ENCODE results near the gene HCFC1R1. TPM values are rescaled to one million over a fixed set of nuclear protein-coding genes. Genes with fewer than 3 reads are reported as not detected.

Gene HCFC1R1
- total RNA-seq, 1 experiment from 2014 or later, result 20.4 TPM

DNA sequence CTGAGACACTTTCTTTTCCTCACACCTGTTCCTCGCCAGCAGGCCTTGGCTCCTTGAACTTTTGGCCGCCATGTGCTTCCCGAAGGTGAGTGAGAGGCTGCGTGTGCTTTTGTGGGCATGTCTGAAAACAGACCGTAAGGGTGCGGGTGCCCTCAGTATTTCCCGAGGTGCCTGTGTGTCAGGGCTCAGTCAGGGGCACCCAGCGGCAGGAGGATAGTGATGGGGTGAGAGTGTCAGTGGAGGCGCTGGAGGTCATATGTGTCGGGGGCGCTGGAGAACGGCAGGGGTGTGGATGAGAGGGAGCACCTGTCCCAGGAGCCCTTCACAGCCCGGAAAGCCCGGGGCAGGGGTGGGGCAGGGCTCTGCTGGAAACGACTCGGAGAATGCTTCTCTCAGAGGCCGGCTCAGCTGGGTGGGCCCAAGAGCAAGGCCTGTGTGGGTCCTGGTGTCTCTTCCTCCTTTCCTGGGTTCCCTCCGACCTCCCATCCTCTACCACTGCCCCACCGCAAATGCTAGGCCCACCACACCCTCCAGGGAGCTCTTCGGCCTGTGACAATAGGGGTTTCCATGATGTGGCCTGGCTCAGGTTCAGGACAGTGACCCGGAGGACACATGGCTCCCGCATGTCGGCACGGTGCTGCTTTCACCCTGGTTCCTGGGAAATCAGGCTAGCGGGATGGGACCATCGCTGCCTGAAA lies 42.1 kb upstream of the HCFC1R1 start:
- DNase-seq (ENCODE audit: unreplicated experiment), result no peak
- ChIA-PET POLR2A (interaction anchor here (0.6 to 1.3 kb wide), 2 partner anchors 69 to 97 kb away, joined by 3 to 5 read pairs; partner anchors contain the start of gene ZNF213), CTCF (no interaction called here)
- Mint-ChIP-seq H3K36me3 (ENCODE audit: insufficient read depth, unreplicated experiment) (no peaks in the 10 kb centered on the region), H3K27me3 (ENCODE audit: insufficient read depth, unreplicated experiment) (no peaks in the 10 kb centered on the region), H3K27ac (ENCODE audit: low read depth, unreplicated experiment) (peak overlapping the region; percentile 93), H3K4me1 (ENCODE audit: insufficient read depth, unreplicated experiment) (peaks cover 11% of the 10 kb centered on the region), H3K4me3 (ENCODE audit: unreplicated experiment) (peak overlapping the region; percentile 64), H3K9me3 (ENCODE audit: unreplicated experiment) (no peaks in the 10 kb centered on the region)
- BruUV-seq (replicated peaks), result no TSS peak
- TF ChIP-seq, protein P1, sequence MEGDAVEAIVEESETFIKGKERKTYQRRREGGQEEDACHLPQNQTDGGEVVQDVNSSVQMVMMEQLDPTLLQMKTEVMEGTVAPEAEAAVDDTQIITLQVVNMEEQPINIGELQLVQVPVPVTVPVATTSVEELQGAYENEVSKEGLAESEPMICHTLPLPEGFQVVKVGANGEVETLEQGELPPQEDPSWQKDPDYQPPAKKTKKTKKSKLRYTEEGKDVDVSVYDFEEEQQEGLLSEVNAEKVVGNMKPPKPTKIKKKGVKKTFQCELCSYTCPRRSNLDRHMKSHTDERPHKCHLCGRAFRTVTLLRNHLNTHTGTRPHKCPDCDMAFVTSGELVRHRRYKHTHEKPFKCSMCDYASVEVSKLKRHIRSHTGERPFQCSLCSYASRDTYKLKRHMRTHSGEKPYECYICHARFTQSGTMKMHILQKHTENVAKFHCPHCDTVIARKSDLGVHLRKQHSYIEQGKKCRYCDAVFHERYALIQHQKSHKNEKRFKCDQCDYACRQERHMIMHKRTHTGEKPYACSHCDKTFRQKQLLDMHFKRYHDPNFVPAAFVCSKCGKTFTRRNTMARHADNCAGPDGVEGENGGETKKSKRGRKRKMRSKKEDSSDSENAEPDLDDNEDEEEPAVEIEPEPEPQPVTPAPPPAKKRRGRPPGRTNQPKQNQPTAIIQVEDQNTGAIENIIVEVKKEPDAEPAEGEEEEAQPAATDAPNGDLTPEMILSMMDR (IDR thresholded peaks at IDR 0.05; ENCODE audit: unreplicated experiment), result no peak
- intact Hi-C loops (cut with micrococcal nuclease), result no loop called here

DNA sequence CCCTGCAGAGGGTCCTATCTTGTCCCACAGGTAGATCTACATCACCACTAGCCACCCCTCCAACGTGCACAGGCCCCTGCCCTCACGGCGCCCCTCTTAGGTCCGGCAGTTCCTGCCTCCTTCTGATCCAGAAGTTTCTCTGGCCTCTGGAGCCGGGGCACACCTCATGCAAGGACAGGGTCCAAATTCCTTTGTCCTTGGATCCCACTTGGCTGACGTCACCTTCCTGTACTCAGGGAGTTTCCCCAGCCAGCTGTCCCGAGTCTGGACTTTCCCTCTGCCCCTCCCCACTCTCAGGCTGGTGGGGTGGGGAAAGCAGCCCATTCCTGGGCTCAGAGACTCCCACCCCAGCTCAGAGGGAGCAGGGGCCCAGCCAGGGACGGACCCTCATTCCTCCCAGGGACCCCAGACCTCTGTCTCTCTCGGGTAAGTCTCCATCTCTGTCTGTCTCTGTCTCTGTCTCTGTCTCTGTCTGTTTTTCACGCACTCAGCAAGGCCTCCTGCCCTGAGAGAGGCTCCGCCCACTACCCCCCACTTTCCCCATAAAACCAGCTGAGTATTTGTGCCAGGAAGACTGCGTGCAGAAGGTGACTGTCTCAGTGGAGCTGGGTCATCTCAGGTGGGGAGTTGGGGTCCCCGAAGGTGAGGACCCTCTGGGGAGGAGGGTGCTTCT lies 41.5 kb upstream of the HCFC1R1 start, which contains the start of gene IL32:
TSS of gene IL32 (plus strand) at position 572 of the 673 bp plus-strand sequence. CDS start 172 bp downstream, outside the sequence.
- Mint-ChIP-seq H3K27ac (ENCODE audit: low read depth, unreplicated experiment) (peak within 1 kb of the TSS; percentile 93), H3K27me3 (ENCODE audit: insufficient read depth, unreplicated experiment) (no peaks in the 10 kb centered on the region), H3K4me3 (ENCODE audit: unreplicated experiment) (peak within 1 kb of the TSS; percentile 64), H3K4me1 (ENCODE audit: insufficient read depth, unreplicated experiment) (peaks cover 11% of the 10 kb centered on the region), H3K9me3 (ENCODE audit: unreplicated experiment) (no peaks in the 10 kb centered on the region), H3K36me3 (ENCODE audit: insufficient read depth, unreplicated experiment) (no peaks in the 10 kb centered on the region)
- ChIA-PET POLR2A (interaction anchor here (0.6 to 1.3 kb wide), 3 partner anchors 30 to 98 kb away, joined by 3 to 5 read pairs (median 3); partner anchors contain the start of gene ZNF213), CTCF (interaction anchor here (0.6 to 1.4 kb wide), 2 partner anchors 11 to 64 kb away, joined by 4 read pairs; no protein-coding TSS in a partner anchor)
- TF ChIP-seq, protein P1 (IDR thresholded peaks at IDR 0.05; ENCODE audit: unreplicated experiment), result no peak
- DNase-seq (ENCODE audit: unreplicated experiment), result peak; percentile 67
- intact Hi-C loops (cut with micrococcal nuclease), result no loop called here
- TSS peak; percentile 49 for BruUV-seq (replicated peaks)

DNA sequence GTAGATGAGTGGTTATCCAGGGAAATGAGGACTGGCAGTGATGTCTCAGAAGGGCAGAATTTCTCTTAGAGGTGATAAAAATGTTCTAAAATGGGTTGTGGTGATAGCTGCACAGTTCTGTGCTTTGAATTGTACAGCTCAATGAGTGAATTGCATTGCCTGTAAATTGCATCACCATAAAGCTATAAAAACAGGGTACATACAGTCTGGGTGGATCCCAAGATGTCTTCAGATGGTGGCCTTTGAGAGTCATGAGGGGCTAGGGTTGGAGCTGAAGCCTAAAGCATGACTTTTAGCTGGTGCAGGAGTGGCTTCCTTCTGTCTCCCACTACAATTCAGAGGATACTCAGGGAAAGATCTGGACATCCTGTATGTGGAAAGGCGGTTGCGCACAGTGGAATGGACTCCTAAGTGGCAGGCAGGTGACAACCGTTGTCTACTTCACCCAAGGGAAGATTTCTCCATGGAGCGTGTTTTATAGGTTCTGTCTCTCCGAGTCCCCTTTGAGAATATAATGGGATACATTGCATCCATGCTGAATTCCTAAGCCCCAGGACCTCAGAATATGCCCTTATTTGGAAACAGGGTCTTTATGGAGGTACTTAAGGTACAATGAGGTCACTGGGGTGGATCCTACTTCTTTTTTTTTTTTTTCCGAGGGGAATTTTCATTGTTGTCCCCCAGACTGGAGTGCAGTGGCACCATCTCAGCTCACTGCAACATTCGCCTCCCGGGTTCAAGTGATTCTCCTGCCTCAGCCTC lies 40.1 kb upstream of the HCFC1R1 start:
- Mint-ChIP-seq H3K4me1 (ENCODE audit: insufficient read depth, unreplicated experiment) (peaks cover 11% of the 10 kb centered on the region), H3K27ac (ENCODE audit: low read depth, unreplicated experiment) (peak overlapping the region; percentile 27), H3K36me3 (ENCODE audit: insufficient read depth, unreplicated experiment) (no peaks in the 10 kb centered on the region), H3K9me3 (ENCODE audit: unreplicated experiment) (no peaks in the 10 kb centered on the region), H3K27me3 (ENCODE audit: insufficient read depth, unreplicated experiment) (no peaks in the 10 kb centered on the region), H3K4me3 (ENCODE audit: unreplicated experiment) (no peak overlapping the region)
- POLR2A ChIA-PET, result interaction anchor here (0.6 to 1.2 kb wide), 2 partner anchors 10 to 71 kb away, joined by 3 read pairs; partner anchors contain the start of gene ZNF213
- intact Hi-C loops (cut with micrococcal nuclease), result loop anchor here (5.0 kb wide), 1 partner anchor 103 kb away; no protein-coding TSS in a partner anchor
- CTCF ChIA-PET, result interaction anchor here (0.6 to 2.8 kb wide), 7 partner anchors 13 to 347 kb away, joined by 3 to 11 read pairs (median 4); partner anchors contain the start of gene ZNF213
- TF ChIP-seq, protein P1 (IDR thresholded peaks at IDR 0.05; ENCODE audit: unreplicated experiment), result no peak
- no TSS peak for BruUV-seq (replicated peaks)
- DNase-seq (ENCODE audit: unreplicated experiment), result no peak
